Medulla oblongata (tissue), 1 donor: ENCODE measurements around the gene P2RY8.
"Not testable (repeated sequence)": the region's sequence is repeated elsewhere in the genome, so short reads cannot be mapped to it uniquely, and the experiment has no call there.

ENCODE experiments used
- DNase-seq: peaks from one replicate; pipeline ENCODE4 v3.0.0-alpha.2; 2015; ENCODE audit errors: extremely low spot score

Gene P2RY8

GRCh38 chrX:1487401-1487800 lies 49.6 kb downstream of the P2RY8 start:
- DNase-seq, result no peak

- DNase-seq, result no peak
These were observed 50.1 kb downstream of the P2RY8 start for GRCh38 chrX:1486749-1487361.

- DNase-seq, result no peak
These were observed 50.8 kb downstream of the P2RY8 start for GRCh38 chrX:1486177-1486576.

DNA sequence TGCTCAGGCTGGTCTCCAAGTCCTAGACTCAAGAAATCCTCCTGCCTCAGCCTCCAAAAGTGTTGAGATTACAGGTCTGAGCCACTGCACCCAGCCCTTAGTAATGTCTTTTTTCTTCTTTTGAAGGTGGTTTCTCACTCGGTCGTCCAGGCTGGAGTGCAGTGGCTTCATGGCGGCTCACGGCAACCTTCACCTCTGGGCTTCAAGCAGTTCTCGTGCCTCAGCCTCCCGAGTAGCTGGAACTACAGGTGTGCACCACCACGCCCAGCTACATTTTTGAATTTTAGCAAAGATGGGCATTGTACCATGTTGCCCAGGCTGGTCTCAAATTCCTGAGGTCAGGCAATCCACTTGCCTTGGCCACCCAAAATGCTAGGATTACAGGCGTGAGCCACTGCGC lies 52.0 kb downstream of the P2RY8 start:
- DNase-seq, result no peak

- DNase-seq, result no peak
These were observed 52.4 kb downstream of the P2RY8 start for GRCh38 chrX:1484638-1485019.

- DNase-seq, result no peak
These were observed 52.9 kb downstream of the P2RY8 start for GRCh38 chrX:1483843-1484637.

DNA sequence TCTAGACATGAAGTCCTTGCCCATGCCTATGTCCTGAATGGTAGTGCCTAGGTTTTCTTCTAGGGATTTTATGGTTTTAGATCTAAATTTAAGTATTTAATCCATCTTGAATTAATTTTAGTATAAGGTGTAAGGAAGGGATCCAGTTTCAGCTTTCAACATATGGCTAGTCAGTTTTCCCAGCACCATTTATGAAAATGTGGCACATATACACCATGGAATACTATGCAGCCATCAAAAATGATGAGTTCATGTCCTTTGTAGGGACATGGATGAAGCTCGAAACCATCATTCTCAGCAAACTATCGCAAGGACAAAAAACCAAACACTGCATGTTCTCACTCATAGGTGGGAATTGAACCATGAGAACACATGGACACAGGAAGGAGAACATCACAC lies 54.5 kb downstream of the P2RY8 start:
- not testable (repeated sequence) for DNase-seq

DNA sequence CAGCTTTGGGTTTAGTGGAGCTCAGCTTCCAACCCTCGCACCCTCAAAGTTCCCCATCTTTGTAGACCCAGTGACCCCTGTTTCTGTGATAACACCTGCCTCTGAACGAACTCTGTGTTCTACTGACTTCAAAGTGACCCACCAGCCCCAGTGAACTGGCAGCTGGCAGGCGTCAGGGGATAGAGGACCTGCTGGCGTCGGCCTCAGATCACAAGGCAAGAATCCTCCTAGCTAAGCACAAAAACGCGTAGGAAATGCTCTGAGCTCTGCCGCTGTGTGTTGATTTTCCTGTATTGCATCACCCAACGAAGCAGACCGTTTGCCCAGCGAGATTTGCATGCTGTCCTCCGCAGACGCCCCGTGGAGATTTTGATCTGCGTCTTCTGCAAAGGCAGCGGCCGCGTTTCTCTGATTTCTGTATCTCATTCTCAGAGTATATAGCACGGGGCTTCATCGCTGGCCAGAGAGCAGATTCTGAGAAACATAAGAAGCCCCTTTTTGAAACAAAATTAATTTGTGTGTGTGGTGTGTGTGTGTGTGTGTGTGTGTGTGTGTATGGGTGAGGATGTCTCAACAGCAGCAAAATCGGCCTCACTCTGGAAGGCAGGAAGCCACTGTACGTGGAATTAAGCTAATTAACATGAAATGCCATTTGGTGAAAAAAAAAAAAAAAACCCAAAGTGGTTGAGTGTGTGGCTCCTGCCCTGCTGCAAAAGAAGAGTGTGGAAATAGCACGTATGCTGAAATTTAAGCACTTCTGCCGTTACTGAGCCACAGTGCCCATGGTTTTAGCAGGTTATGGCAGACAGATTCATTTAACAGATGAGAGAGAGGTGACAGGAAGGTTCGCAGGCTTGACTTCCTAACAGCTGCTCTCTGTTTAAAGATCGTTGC lies 55.1 kb downstream of the P2RY8 start:
- DNase-seq, result peak; percentile 85

- DNase-seq, result no peak
These were observed 56.8 kb downstream of the P2RY8 start for GRCh38 chrX:1480082-1480785.

DNA sequence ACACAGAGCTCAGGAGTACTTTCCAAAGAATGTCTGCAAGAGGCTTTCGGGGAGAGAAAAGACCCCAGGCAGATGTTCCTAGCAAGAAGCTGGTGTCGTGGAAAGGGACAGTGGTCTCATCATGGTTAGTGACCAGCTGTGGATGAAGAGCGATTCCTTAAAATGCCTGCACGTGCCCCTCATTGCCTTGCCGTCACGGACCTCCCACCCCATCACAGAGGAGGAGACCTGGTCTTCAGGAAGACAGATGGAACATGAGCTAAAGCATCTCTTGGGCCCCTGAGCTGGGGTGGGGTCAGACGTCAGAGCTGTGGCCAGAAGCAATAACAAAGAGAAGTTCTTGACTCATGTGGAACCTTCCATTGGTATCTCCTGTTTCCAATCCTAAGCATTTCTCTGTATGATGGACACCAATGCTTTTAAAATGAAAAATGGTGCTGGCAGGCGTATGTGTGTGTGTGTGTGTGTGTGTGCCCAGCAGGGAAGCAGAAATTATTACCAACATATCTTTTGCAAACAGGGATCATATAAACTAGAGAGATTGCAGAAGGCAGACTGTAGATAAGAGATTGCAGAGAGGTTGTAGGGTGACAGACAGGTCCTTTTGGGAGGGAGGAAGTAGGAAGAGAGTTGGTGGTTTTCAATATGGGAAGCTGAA lies 59.1 kb downstream of the P2RY8 start:
- no peak for DNase-seq

- no peak for DNase-seq
These were observed 59.8 kb downstream of the P2RY8 start for GRCh38 chrX:1477229-1477628.

DNA sequence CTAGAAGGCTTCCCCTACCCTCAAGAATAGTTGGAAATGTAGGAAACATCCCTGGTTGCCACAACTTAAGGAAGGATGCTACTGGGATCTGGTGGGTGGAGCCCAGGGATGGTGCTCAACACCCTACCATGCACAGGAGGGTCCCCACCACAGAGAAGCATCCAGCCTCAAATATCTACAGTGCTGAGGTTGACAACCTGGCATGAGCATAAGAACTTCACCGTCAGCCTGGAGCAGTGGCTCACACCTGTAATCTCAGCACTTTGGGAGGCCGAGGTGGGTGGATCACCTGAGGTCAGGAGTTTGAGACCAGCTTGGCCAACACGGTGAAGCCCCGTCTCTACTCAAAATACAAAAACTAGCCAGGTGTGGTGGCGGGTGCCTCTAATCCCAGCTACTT lies 60.3 kb downstream of the P2RY8 start:
- DNase-seq, result no peak

DNA sequence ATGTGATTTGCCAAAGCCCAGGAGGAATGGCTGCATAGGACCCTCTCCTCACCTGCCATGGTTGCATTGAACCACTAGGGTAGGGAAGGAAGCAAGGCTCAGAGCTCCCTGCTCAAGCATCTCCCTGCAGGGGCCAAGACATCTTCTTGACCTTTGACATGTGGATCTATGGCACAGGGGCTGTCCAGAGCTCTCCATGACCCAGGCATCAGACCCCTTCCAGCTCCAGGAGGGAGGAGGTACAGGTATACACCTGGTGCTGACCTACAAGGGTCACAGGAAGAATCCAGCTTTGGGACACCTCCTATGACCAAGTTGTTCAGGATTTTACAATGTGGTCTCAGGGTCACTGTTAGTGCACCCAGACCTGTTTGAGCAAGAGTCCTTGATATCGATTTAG lies 61.1 kb downstream of the P2RY8 start:
- no peak for DNase-seq

DNA sequence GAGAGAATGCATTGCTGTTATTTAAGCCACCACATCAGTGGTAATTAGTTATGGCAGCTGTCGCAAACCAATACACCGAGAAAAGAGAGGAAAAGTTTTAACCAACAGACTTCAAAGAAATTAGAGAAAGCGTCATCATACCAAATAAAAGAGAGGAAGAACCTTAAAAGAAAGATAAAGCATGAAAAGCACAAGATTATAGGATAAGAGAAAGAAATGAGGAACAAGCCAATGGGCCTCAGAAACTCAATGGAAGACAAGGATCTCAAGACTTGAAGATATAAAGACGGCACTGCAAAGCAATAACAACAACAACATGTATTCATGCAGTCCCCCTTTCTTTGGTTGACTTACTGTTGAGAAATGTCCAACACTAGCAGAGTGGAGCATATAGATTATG lies 61.5 kb downstream of the P2RY8 start:
- no peak for DNase-seq

GRCh38 chrX:1474593-1474992 lies 62.4 kb downstream of the P2RY8 start:
- not testable (repeated sequence) for DNase-seq

GRCh38 chrX:1472975-1473374 lies 64.0 kb downstream of the P2RY8 start:
- DNase-seq, result no peak

DNA sequence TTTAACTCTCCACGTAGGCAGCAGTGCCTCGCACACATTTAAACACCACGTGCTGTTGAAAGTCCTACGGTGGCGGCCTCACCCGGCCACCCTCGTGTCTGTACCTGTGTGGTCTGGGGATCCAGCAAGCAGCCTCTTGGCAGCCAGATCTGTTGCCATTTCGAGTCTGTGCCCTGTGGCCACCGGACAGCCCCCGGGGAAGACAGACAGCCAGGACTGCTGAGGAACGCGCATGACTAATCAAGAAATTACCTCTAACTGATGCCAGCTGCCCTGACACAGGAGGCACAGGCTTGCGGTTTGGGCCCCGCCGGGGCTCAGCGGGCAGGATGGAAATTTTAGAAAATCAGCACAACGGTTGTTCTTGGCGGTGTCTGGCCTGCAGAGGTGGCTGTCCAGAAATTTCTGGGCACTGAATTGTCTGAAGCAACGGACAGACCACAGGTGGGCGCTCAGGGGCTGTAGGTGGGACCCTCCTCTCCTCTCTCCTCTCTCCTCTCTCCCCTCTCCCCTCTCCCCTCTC lies 68.7 kb downstream of the P2RY8 start:
- DNase-seq, result no peak

GRCh38 chrX:1466971-1467561 lies 69.9 kb downstream of the P2RY8 start:
- peak; percentile 35 for DNase-seq

- no peak for DNase-seq
These were observed 70.7 kb downstream of the P2RY8 start for GRCh38 chrX:1466232-1466661.
